GM21717 (cell line): ENCODE results near the gene SLC9A5.

Experiments
- ATAC-seq: cut with Tn5 transposase; IDR thresholded peaks from one replicate; pipeline ENCODE4 v1.9.1; 2021; ENCODE audit warnings: mild to moderate bottlenecking, moderate library complexity; ENCODE audit not compliant: unreplicated experiment

The SLC9A5 gene, protein sequence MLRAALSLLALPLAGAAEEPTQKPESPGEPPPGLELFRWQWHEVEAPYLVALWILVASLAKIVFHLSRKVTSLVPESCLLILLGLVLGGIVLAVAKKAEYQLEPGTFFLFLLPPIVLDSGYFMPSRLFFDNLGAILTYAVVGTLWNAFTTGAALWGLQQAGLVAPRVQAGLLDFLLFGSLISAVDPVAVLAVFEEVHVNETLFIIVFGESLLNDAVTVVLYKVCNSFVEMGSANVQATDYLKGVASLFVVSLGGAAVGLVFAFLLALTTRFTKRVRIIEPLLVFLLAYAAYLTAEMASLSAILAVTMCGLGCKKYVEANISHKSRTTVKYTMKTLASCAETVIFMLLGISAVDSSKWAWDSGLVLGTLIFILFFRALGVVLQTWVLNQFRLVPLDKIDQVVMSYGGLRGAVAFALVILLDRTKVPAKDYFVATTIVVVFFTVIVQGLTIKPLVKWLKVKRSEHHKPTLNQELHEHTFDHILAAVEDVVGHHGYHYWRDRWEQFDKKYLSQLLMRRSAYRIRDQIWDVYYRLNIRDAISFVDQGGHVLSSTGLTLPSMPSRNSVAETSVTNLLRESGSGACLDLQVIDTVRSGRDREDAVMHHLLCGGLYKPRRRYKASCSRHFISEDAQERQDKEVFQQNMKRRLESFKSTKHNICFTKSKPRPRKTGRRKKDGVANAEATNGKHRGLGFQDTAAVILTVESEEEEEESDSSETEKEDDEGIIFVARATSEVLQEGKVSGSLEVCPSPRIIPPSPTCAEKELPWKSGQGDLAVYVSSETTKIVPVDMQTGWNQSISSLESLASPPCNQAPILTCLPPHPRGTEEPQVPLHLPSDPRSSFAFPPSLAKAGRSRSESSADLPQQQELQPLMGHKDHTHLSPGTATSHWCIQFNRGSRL

GRCh38 chr16:67248401-67249177 is at the start of gene SLC9A5:
Gene SLC9A5 (plus strand): TSS chr16:67248979. CDS start chr16:67249015, 36 bp downstream.
- no peak for ATAC-seq

DNA sequence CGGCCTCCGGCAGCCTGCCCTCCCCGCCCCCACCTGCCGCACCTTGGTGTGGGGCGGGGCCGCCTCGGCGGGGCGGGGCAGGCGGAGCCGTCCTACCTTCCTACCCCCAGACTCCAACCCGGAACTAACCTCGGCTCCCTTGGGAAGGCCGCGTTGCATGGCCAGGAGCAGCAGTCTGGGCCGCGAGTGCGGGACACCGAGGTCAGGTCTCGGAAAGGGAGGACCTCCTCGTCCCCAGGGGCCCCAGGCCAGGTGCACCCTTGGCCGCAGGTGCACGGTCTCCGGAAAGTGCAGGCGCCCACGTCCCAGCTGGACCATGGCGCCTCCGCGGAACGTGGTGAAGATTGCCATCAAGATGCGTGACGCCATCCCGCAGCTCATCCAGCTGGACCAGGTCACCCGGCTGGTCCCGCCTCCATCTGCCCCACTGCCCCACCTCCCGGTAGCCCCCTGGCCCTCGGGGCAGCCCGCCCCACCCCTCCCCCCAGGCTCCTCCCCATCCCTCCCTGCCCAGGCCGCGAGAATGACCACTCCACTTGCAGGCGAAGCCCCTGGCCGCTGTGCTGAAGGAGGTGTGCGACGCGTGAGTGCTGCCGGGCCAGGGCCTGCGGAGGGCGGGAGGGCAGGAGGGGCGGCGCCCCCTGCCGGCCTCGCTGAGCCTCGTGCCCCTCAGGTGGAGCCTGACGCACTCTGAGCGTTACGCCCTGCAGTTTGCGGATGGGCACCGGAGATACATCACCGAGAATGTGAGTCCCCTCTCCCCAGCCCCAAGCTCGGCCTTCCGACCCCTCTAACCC is 49.6 kb upstream of the SLC9A5 start, which contains the start of gene ELMO3:
TSS of gene ELMO3 (plus strand) at position 121 of the 797 bp plus-strand sequence. CDS start at position 317, 196 bp downstream.
- no peak for ATAC-seq

GRCh38 chr16:67199808-67200198 is 49.0 kb upstream of the SLC9A5 start:
- ATAC-seq = no peak

DNA sequence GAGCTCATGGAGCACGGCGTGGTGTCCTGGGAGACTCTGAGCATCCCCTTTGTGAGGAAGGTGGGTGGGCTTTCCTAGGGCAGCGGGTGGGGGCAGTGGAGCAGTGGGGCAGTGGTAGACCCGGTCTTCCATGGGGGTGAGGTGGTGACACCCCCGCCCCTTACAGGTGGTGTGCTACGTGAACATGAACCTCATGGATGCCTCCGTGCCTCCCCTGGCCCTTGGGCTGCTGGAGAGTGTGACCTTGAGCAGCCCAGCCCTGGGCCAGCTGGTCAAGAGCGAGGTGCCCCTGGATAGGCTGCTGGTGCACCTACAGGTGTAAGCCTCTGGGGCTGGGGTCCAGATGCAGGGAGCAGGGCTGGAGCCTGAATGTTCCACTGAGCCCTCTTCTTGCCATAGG is 48.3 kb upstream of the SLC9A5 start:
- no peak for ATAC-seq

GRCh38 chr16:67201411-67202345 is 47.1 kb upstream of the SLC9A5 start:
- ATAC-seq = no peak

- ATAC-seq = no peak
Observed at GRCh38 chr16:67202426-67202825, 46.4 kb upstream of the SLC9A5 start.

DNA sequence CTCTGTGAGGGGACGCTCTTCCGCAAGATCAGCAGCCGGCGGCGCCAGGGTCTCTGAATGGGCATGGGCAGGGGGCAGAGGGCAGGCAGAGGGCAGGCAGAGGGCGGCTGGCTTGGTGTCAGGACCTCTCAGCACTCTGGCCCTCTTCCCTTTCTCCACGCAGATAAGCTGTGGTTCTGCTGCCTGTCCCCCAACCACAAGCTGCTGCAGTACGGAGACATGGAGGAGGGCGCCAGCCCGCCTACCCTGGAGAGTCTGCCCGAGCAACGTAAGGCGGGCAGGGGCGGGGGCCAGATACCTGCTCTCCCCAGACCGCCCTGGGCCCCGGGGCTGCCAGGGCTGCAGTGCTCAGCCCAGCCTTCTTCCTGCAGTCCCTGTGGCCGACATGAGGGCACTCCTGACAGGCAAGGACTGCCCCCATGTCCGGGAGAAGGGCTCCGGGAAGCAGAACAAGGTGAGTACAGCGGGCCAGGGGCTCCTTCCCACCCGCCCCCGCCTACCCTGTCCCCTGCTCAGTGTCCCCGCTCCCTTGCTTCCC is 45.8 kb upstream of the SLC9A5 start:
- ATAC-seq = no peak

DNA sequence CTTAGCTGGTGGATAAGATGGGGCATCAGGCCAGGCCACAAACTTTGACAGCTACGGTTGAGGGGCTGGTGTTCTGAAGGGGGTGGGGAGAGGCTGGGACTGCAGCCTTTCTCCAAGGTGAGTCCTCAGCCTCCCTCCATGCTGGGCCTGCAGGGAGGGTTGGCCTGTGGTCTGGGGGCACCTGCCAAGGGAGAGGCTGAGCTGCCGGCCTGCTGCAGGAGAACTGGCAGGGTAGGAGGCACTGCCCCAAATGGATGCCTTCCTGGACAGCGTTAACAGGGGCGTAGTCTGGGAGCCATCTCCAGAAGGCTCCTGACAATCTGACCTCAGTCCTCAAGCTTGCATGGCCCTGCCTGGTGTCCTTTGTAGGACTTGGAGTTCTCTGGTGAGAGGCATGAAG is 44.7 kb upstream of the SLC9A5 start:
- ATAC-seq = no peak

GRCh38 chr16:67206129-67206837 is 42.5 kb upstream of the SLC9A5 start:
- ATAC-seq = no peak

GRCh38 chr16:67206838-67207248 is 41.9 kb upstream of the SLC9A5 start:
- ATAC-seq = no peak

DNA sequence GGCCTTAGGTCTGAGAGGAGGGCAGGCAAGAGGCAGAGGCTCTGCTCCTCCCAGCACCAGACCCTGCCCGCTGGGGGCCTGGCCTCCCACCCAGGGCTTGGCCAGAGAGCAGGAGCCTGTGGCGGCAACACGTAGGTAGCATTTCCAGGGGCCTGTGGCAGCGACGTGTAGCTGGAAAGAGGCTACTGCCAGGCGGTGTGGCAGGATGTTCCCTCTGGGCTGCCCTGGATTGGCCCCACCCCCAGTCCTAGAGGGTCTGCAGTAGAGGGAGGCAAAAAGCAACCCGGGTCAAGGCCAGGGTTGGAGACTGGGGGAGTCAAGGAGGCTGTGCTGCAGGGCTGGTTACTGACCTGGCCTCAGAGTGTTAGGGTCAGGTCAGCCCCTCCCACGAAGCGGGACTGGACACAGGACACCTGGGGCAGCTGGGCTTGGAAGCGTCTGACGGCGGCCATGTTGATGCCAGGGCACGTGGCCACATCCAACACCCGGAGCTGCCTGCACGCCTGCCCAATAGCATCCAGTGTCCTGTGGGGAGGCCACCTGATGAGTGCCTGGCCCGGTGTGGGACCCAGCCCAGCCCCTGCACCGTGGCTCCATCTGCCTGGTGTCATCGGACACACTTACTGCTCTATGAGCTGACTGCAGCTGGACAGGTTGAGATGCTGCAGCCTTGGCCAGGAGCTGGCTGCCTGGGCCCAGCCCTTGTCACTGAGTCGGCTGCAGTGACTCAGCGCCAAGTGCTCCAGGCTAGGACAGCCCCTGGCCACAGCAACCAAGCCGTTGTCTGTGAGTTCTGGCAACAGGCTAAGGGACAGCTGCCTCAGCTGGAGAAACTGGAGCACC is 41.3 kb upstream of the SLC9A5 start:
- no peak for ATAC-seq

GRCh38 chr16:67208154-67208896 is 40.5 kb upstream of the SLC9A5 start:
- ATAC-seq = no peak

DNA sequence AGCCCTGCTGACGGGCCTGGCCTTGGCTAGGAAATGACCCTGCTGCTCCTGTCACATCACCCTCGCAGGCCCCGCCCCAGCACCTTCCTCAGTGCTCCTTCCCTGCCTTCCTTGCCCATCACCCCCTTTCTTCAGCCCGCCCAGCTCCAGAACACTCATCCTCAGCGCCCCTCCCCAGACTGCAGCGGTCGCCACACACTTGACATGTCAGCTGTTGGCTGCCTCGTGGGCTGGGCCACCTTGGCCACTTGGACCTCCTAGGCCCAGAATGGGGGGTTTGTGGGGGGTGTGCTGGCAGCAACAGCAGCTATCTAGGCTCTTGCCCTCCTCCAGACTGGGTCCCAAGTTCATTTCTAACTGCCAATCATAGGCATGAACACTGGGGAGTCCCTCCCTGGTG is 39.2 kb upstream of the SLC9A5 start:
- no peak for ATAC-seq

GRCh38 chr16:67210069-67210937 is 38.5 kb upstream of the SLC9A5 start:
- ATAC-seq = no peak

- no peak for ATAC-seq
Observed at GRCh38 chr16:67211674-67212073, 37.1 kb upstream of the SLC9A5 start.

DNA sequence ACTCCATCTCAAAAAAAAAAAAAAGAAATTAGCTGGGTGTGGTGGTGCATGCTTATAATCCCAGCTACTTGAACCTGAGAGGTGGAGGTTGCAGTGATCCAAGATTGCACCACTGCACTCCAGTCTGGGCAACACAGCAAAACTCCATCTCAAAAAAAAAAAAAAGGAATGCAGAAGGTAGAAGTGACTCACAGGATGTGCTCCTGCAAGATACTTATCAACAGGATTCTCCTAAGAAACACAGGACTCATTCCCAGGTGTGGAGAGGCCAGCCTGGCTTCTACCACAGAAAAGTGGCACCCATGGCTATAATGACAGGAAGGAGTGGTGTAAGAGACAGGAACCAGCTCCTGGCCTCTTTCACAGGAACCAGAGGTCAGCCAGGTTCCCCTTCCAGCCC is 36.0 kb upstream of the SLC9A5 start:
- no peak for ATAC-seq
